ENCODE data around the gene FHIT.
"Not testable (repeated sequence)": the region's sequence is repeated elsewhere in the genome, so short reads cannot be mapped to it uniquely, and the experiment has no call there.

The FHIT gene

GRCh38 chr3:61199843-61200242, 51.4 kb downstream of the FHIT start:
- no peak for TF ChIP-seq CTCF (IDR thresholded peaks at IDR 0.05; ENCODE audit: low read depth, low read length)
- H3K4me3 ChIP-seq (replicated peaks in 1 of 2; ENCODE audit: low read depth in 2 of 2, low read length in 2 of 2) = no peak overlapping the region
- no peak for DNase-seq (ENCODE audit: low read depth in 2 of 2)

- no peak for DNase-seq (ENCODE audit: low read depth in 2 of 2)
- no peak overlapping the region for H3K4me3 ChIP-seq (replicated peaks in 1 of 2; ENCODE audit: low read depth in 2 of 2, low read length in 2 of 2)
- no peak for TF ChIP-seq CTCF (IDR thresholded peaks at IDR 0.05; ENCODE audit: low read depth, low read length)
These were observed 56.2 kb downstream of the FHIT start for GRCh38 chr3:61194892-61195538.

GRCh38 chr3:61192222-61192621, 59.0 kb downstream of the FHIT start:
- no peak for DNase-seq (ENCODE audit: low read depth in 2 of 2)
- H3K4me3 ChIP-seq (replicated peaks in 1 of 2; ENCODE audit: low read depth in 2 of 2, low read length in 2 of 2) = no peak overlapping the region
- TF ChIP-seq CTCF (IDR thresholded peaks at IDR 0.05; ENCODE audit: low read depth, low read length) = no peak

- not testable (repeated sequence) for DNase-seq (ENCODE audit: low read depth in 2 of 2); H3K4me3 ChIP-seq (replicated peaks in 1 of 2; ENCODE audit: low read depth in 2 of 2, low read length in 2 of 2)
These were observed 61.0 kb downstream of the FHIT start for GRCh38 chr3:61190205-61190604.

- no peak for TF ChIP-seq CTCF (IDR thresholded peaks at IDR 0.05; ENCODE audit: low read depth, low read length)
- no peak for DNase-seq (ENCODE audit: low read depth in 2 of 2)
- no peak overlapping the region for H3K4me3 ChIP-seq (replicated peaks in 1 of 2; ENCODE audit: low read depth in 2 of 2, low read length in 2 of 2)
These were observed 65.2 kb downstream of the FHIT start for GRCh38 chr3:61186030-61186429.

- no peak for DNase-seq (ENCODE audit: low read depth in 2 of 2)
- TF ChIP-seq CTCF (IDR thresholded peaks at IDR 0.05; ENCODE audit: low read depth, low read length) = no peak
- H3K4me3 ChIP-seq (replicated peaks in 1 of 2; ENCODE audit: low read depth in 2 of 2, low read length in 2 of 2) = no peak overlapping the region
These were observed 66.3 kb downstream of the FHIT start for GRCh38 chr3:61184956-61185355.

GRCh38 chr3:61182662-61183061, 68.6 kb downstream of the FHIT start:
- no peak for DNase-seq (ENCODE audit: low read depth in 2 of 2)
- TF ChIP-seq CTCF (IDR thresholded peaks at IDR 0.05; ENCODE audit: low read depth, low read length) = no peak
- H3K4me3 ChIP-seq (replicated peaks in 1 of 2; ENCODE audit: low read depth in 2 of 2, low read length in 2 of 2) = no peak overlapping the region

All from cardiac fibroblast (primary cell).